Neural cell (in vitro differentiated cells): Measurements from ENCODE around the gene CFAP65. TPM values are rescaled to one million over a fixed set of nuclear protein-coding genes. Genes with fewer than 3 reads are reported as not detected.

ENCODE experiments used
- H2AFZ ChIP-seq: fragments of 200-600, 300-800 bp; sonication (generic), shearing (Covaris generic); 2 replicates; pipeline ENCODE4 v1.6.0; 2014; ENCODE audit warnings: low read depth, mild to moderate bottlenecking, antibody characterized with exemption, low read length, moderate library complexity
- H3F3A ChIP-seq: fragments of 200-600 bp; shearing (Covaris generic); 2 replicates; pipeline ENCODE4 v1.6.1; 2016; ENCODE audit warnings: mild to moderate bottlenecking, moderate library complexity, mixed read lengths, antibody characterized with exemption, low read length; ENCODE audit not compliant: insufficient read depth, poor library complexity, severe bottlenecking
- H3K27ac ChIP-seq: fragments of 200-600, 300-800 bp; sonication (generic), shearing (Covaris generic); 2 replicates; pipeline ENCODE4 v1.5.1; 2014; ENCODE audit warnings: mild to moderate bottlenecking, low read length, moderate library complexity
- H3K27me3 ChIP-seq: fragments of 300-800, 200-600 bp; sonication (generic), shearing (Covaris generic); 2 replicates; pipeline ENCODE4 v1.6.0; 2014; ENCODE audit warnings: mild to moderate bottlenecking, low read depth, low read length, moderate library complexity; ENCODE audit not compliant: insufficient read depth
- H3K36me3 ChIP-seq: fragments of 300-800, 200-600 bp; sonication (generic), shearing (Covaris generic); 2 replicates; pipeline ENCODE4 v1.5.1; 2014; ENCODE audit warnings: mild to moderate bottlenecking, antibody characterized with exemption, low read length, moderate library complexity; ENCODE audit not compliant: insufficient read depth
- H3K4me2 ChIP-seq: fragments of 300-800, 200-600 bp; sonication (generic), shearing (Covaris generic); 2 replicates; pipeline ENCODE4 v1.6.0; 2014; ENCODE audit warnings: mild to moderate bottlenecking, low read length
- H3K4me3 ChIP-seq: fragments of 300-800, 200-600 bp; sonication (generic), shearing (Covaris generic); 2 replicates; pipeline ENCODE4 v1.5.1; 2014; ENCODE audit warnings: mild to moderate bottlenecking, low read length, moderate library complexity
- H3K79me2 ChIP-seq: fragments of 200-600 bp; shearing (Covaris generic); replicated peaks from 2 replicates; pipeline ENCODE4 v1.6.0; 2014; ENCODE audit warnings: mild to moderate bottlenecking, low read length, moderate library complexity; ENCODE audit not compliant: insufficient read depth
- H3K9ac ChIP-seq: fragments of 300-800, 200-600 bp; sonication (generic), shearing (Covaris generic); 2 replicates; pipeline ENCODE4 v1.6.1; 2016; ENCODE audit warnings: mild to moderate bottlenecking, low read length, mixed read lengths
- H3K9me2 ChIP-seq: fragments of 200-600 bp; shearing (Covaris generic); 2 replicates; pipeline ENCODE4 v1.6.1; 2016; ENCODE audit warnings: mild to moderate bottlenecking, low read length, mixed read lengths; ENCODE audit not compliant: insufficient read depth
- H3K9me3 ChIP-seq: fragments of 200-600, 300-800 bp; sonication (generic), shearing (Covaris generic); 2 replicates; pipeline ENCODE4 v1.6.1; 2016; ENCODE audit warnings: mild to moderate bottlenecking, mixed run types, low read length, moderate library complexity, mixed read lengths
- H4K20me1 ChIP-seq: fragments of 200-600 bp; shearing (Covaris generic); 2 replicates; pipeline ENCODE4 v1.6.1; 2016; ENCODE audit warnings: mild to moderate bottlenecking, mixed run types; ENCODE audit not compliant: insufficient read depth
- EP300 ChIP-seq: fragments of 450-650 bp; conservative IDR thresholded peaks from 2 replicates; pipeline ENCODE4 v1.6.1; 2014; ENCODE audit warnings: antibody characterized with exemption, mild to moderate bottlenecking, moderate library complexity; ENCODE audit not compliant: poor library complexity, severe bottlenecking
- EZH2 ChIP-seq: fragments of 200-600, 300-800 bp; shearing (Covaris generic), sonication (generic); IDR thresholded peaks from 2 replicates; pipeline ENCODE4 v1.6.1; 2014; ENCODE audit warnings: antibody characterized with exemption, low read length, borderline replicate concordance, mild to moderate bottlenecking; ENCODE audit not compliant: insufficient read depth, poor library complexity, severe bottlenecking
- MXI1 ChIP-seq: fragments of 450-650 bp; conservative IDR thresholded peaks from 2 replicates; pipeline ENCODE4 v1.6.1; 2014; ENCODE audit warnings: antibody characterized with exemption, mild to moderate bottlenecking; ENCODE audit not compliant: poor library complexity, severe bottlenecking
- POLR2AphosphoS5 ChIP-seq: IDR thresholded peaks from 2 replicates; pipeline ENCODE4 v1.6.1; 2012
- RAD21 ChIP-seq: fragments of 450-650 bp; conservative IDR thresholded peaks from 2 replicates; pipeline ENCODE4 v1.6.1; 2014; ENCODE audit warnings: antibody characterized with exemption, mild to moderate bottlenecking, moderate library complexity
- REST ChIP-seq: IDR thresholded peaks from 2 replicates; pipeline ENCODE4 v1.6.1; 2012; ENCODE audit warnings: borderline replicate concordance
- SMC3 ChIP-seq: fragments of 450-650 bp; conservative IDR thresholded peaks from 2 replicates; pipeline ENCODE4 v1.6.1; 2014; ENCODE audit warnings: antibody characterized with exemption, mild to moderate bottlenecking, moderate library complexity; ENCODE audit not compliant: poor library complexity
- TAF1 ChIP-seq: IDR thresholded peaks from 2 replicates; pipeline ENCODE4 v1.6.1; 2012; ENCODE audit warnings: low read depth
- polyA plus RNA-seq: library from polyadenylated mRNA; depleted of rRNA; stranded (reverse); fragments of >200 nt; gene quantifications from 2 replicates; pipeline ENCODE4 v1.2.3, GENCODE V29; 2014
- TF ChIP-seq, protein P1 (sequence below): fragments of 450-650 bp; IDR thresholded peaks from 2 replicates; pipeline ENCODE4 v1.5.1; 2014; ENCODE audit warnings: antibody characterized with exemption, mild to moderate bottlenecking, moderate library complexity; ENCODE audit not compliant: poor library complexity, severe bottlenecking

Gene CFAP65
- polyA plus RNA-seq, 1 donor from 2014 or later: 1.1 TPM

- Histone ChIP-seq H3K36me3 (no peaks in the 10 kb centered on the region), H3K4me3 (no peak overlapping the region), H3K9me3 (no peaks in the 10 kb centered on the region), H4K20me1 (no peaks in the 10 kb centered on the region), H2AFZ (no peak overlapping the region), H3K27me3 (no peaks in the 10 kb centered on the region), H3F3A (no peaks in the 10 kb centered on the region), H3K9ac (no peak overlapping the region), H3K79me2 (no peaks in the 10 kb centered on the region), H3K4me2 (no peak overlapping the region), H3K27ac (no peak overlapping the region), H3K9me2 (no peaks in the 10 kb centered on the region)
- TF ChIP-seq MXI1 (no peak), REST (no peak), TAF1 (no peak), SMC3 (no peak), POLR2AphosphoS5 (no peak), EZH2 (no peak), RAD21 (no peak), EP300 (no peak)
- TF ChIP-seq, protein P1, sequence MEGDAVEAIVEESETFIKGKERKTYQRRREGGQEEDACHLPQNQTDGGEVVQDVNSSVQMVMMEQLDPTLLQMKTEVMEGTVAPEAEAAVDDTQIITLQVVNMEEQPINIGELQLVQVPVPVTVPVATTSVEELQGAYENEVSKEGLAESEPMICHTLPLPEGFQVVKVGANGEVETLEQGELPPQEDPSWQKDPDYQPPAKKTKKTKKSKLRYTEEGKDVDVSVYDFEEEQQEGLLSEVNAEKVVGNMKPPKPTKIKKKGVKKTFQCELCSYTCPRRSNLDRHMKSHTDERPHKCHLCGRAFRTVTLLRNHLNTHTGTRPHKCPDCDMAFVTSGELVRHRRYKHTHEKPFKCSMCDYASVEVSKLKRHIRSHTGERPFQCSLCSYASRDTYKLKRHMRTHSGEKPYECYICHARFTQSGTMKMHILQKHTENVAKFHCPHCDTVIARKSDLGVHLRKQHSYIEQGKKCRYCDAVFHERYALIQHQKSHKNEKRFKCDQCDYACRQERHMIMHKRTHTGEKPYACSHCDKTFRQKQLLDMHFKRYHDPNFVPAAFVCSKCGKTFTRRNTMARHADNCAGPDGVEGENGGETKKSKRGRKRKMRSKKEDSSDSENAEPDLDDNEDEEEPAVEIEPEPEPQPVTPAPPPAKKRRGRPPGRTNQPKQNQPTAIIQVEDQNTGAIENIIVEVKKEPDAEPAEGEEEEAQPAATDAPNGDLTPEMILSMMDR: no peak
Measured at GRCh38 chr2:219023045-219023605, 18.2 kb downstream of the CFAP65 start.

- TF ChIP-seq, protein P1: no peak
- TF ChIP-seq POLR2AphosphoS5: no peak
- TF ChIP-seq RAD21: no peak
- no peak for TF ChIP-seq TAF1
- TF ChIP-seq EZH2: no peak
- no peak for TF ChIP-seq REST
- TF ChIP-seq SMC3: no peak
- no peak for TF ChIP-seq EP300
- no peak for TF ChIP-seq MXI1
Measured at GRCh38 chr2:219022616-219023015, 18.7 kb downstream of the CFAP65 start.

More at GRCh38 chr2:219022616-219023015, 18.7 kb downstream of the CFAP65 start:
- no peaks in the 10 kb centered on the region for H3K27me3 ChIP-seq
- H3K9me2 ChIP-seq: no peaks in the 10 kb centered on the region
- no peak overlapping the region for H3K9ac ChIP-seq
- no peak overlapping the region for H3K4me2 ChIP-seq
- H2AFZ ChIP-seq: no peak overlapping the region
- H3K36me3 ChIP-seq: no peaks in the 10 kb centered on the region
- no peaks in the 10 kb centered on the region for H3K79me2 ChIP-seq
- H4K20me1 ChIP-seq: no peaks in the 10 kb centered on the region
- no peaks in the 10 kb centered on the region for H3K9me3 ChIP-seq
- no peaks in the 10 kb centered on the region for H3F3A ChIP-seq
- no peak overlapping the region for H3K27ac ChIP-seq
- no peak overlapping the region for H3K4me3 ChIP-seq
